ENCODE results near the gene PTEN.
"Not testable (repeated sequence)": the region's sequence is repeated elsewhere in the genome, so short reads cannot be mapped to it uniquely, and the experiment has no call there.

Gene PTEN

DNA sequence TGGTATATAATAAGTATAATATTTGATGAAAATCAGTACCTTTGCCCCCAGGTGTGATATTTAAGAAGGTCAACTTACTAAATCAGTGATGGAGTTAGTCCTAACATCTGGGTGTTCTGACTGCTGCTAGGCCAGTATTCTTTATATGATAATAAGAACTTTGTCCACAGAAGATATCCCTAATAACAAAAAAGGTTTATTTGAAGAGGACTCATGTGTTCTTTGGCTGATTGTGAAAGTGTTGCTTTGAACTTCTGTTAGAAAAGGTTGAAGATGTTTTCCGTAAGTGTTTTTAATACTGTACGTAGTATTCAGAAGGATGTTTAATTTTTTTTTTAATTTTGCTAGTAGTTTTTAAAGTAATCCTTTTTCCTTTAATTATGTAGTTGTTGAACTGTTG, 10.2 kb downstream of the PTEN start:
- DNase-seq, result no peak

DNA sequence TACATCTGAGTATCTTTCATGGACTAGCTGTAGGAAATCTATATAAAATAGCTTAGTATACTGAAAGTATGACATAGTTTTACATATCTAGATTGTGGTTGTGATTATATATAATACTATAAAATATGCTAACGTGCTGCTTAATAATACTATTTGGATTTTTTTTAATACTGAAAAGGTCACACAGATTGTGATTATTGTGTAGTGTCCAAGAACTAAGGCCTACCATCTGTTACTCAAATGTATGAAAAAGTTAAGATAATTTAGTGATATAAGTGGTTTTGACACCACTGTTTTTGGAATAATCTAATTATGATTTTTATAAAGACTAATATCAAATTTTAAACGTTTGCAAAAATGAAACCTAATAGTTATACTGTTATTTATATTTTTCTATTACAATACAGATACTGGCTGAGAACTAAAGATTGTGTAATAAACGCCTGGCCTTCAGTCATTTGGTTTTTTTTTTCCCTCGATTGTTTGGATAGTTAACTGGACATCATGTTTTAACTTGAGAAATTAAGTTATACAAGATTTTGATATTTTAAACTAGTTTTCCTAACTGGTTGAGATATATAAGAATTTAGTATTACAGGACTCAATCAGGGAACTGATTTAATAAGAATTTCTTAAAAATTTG, 12.6 kb downstream of the PTEN start:
- no peak for DNase-seq

DNA sequence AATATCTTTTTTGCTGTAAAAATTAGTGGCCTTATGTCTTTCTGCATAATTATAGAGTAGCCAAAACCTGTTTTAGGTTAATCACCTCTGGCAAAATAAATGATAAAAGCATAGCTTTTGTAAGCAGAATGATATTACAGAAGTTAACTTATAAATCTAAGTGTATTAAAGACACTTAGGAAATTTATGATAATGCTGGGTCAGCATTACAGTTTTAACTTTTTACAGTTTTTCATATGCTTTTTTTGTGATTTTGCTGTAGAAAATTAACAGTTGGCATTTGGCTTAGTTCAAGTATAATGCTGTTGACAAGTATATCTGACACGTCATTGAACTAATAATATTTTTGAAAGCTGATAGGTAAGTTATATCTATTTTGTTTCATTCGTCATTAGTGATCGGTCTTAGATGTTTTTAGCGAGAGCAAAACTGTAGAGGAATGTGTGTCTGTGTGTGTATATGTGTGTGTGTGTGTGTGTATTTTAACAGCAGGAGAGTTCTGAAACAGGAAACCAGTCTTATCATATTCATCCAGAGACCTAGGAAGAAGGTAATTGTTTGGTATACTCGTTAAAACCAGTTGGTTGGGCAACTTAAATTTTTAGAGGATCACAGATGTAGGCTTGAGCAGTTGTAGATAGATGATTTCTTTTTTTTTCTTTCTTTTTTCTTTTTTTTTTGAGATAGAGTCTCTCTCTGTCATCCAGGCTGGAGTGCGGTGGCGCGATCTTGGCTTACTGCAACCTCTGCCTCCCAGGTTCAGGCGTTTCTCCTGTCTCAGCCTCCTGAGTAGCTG, 15.4 kb downstream of the PTEN start:
- DNase-seq, result no peak

DNA sequence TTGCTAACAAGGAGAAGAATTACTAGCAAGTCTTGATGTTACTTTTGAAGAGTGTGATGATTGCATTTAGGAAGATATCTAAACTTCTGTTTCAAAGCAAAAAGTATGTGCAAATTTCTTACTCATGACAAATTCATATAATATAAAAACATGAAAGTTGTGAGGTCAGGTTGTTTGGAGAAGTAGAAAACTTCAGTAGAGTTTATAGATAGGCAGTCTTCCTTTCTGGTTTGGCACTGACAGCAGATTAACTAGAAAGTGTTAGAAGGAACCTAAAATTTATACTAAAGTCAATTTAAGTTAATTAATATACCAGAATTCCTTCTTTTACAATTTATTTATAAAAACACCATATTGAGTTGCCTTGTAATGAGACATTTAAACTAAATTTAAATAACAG, 16.9 kb downstream of the PTEN start:
- no peak for DNase-seq

DNA sequence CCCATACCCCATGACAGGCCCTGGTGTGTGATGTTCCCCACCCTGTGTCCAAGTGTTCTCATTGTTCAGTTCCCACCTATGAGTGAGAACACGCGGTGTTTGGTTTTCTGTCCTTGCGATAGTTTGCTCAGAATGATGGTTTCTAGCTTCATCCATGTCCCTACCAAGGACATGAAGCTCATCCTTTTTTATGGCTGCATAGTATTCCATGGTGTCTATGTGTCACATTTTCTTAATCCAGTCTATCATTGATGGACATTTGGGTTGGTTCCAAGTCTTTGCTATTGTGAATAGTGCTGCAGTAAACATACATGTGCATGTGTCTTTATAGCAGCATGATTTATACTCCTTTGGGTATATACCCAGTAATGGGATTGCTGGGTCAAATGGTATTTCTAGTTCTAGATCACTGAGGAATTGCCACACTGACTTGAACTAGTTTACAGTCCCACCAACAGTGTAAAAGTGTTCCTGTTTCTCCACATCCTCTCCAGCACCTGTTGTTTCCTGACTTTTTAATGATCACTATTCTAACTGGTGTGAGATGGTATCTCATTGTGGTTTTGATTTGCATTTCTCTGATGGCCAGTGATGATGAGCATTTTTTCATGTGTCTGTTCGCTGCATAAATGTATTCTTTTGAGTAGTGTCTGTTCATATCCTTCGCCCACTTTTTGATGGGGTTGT, 18.1 kb downstream of the PTEN start:
- not testable (repeated sequence) for DNase-seq

DNA sequence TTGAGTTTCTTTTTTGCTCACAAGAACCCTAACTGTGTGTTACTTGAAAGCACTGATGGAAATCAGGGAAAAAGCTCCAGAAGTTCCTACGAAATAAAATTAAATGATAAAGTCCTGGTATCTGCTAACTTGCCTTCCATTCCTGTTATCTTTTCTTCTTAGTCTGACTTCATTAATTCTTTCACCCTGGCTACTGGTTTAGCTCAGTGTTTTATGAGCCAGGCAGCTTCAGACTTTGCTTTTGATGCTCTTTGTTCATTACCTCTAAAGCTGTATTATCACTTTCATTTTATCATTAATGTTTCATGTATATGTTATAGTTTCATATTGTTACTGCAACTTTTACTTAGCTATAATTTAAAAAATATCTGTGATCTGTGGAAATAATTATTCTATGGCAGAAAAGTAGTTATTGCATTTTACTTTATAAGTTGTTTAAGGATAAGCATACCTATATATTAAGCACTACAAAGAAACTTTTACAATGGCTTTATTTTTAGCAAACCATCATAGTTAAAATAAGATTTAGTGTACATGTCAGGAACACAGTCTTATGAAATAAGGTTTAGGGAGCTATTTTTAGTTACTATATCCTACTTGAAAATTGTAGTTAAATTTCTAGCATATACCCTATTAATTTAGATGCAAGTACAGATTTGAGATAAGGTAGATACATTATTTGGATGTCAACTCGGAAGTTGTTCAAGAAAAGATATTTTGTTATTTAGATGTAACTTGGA, 19.3 kb downstream of the PTEN start:
- no peak for DNase-seq

DNA sequence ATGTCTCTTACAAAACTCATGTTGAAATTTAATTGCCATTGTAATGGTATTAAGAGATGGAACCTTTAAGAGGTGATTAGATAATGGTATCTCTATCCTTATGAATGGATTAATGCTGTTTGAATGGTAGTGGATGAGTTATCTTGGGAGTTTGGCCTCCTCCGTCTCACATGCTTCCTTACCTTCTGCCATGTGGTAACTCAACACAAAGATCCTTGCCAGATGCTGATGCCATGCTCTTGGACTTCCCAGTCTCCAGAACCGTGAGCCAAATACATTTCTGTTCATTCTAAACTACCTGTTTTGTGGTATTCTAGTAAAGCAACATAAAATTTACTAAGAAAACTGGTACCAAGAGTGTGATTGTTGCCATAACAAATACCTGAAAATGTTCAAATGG, 23.2 kb downstream of the PTEN start:
- no peak for DNase-seq

DNA sequence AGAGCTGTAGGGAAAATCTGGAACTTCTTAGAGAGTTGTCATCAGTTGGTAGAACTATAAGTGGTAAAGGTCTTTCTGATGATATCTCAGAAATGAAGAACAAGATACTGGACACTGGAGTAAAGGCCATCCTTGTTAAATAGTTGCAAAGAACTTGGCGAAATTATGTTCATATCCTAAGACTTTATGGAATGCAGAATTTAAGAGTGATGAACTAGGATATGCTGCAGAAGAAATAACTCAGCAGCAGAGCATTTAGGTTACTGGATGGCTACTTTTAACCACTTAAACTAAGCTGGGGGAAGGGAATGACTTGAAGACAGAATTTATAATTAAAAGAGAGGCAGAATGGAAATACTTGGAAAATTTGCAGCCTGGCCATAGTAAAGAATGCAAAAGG, 23.7 kb downstream of the PTEN start:
- DNase-seq, result no peak

DNA sequence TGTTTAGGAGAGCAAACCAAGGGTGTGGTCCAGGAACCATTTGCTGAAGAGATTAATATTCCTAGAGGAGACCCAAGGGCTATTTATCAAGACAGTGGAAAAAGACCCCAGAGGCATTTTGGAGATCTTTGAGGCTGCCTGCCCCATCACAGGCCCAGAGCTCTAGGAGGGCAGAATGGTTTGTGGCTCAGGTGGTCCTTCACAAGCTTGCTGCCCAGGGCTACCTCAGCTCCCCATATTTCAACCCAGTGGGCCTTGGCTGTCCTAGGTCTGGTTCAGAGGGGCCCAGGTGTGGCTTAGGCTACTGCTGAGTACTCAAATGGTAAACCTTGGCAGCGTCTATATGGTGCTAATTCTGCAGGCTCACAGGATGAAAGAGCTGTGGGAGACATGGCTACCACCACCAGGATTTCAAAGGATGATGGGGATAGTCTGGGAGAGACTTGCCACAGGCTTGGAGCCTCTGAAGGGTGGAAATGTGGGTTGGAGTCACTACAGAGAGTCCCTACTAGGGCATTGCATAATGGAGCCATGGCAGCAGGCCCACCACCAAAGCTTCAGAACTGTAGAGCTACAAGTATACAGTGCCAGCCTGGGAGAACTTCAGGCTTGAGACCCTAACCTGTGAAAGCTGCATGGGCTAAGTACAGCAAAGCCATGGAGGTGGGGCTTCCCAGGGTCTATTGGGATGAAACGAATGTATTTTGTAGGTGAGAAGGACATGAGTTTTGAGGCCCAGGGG, 24.3 kb downstream of the PTEN start:
- no peak for DNase-seq

DNA sequence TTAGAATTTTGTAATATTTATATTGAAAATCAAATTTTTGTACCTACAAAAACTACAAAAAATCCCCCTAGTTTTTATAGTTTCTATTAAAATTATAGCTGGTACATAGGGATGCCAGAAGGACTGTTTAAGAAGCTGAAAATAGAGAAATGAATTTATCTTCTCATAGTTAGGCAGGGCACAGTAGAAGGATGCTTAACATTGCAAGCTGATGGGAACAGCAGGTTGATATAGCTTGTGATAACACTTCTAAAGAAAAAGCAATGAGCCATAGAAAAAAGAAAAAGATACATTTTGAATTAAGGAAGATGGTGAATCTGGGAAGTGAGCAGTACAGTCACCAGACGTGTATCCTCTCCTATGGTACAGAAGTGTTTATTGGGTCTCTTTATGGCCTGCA, 32.0 kb downstream of the PTEN start:
- DNase-seq, result no peak

DNA sequence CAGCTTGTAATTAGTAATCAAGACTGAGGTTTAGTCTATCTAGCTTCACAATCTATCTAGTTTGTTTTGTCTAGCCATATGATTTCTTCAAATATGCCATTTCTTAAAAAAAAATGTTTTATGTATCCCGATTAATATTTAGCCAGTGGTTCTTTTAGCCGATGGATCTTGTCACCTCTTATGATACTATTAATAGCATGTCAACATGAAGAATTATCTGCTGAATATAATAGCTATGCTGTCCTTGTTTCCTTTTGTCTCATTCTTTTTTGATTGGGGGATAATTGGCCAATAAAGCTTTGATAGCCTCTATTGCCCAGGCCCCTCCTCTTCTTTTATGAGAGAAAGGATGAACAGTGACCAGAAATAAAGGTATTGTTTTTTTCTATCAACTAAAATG, 32.8 kb downstream of the PTEN start:
- no peak for DNase-seq

DNA sequence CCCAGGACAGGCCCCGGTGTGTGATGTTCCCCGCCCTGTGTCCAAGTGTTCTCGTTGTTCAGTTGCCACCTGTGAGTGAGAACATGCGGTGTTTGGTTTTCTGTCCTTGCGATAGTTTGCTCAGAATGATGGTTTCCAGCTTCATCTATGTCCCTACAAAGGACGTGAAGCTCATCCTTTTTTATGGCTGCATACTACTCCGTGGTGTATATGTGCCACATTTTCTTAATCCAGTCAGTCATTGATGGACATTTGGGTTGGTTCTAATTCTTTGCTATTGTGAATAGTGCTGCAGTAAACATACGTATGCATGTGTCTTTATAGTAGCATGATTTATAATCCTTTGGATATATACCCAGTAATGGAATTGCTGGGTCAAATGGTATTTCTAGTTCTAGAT, 34.5 kb downstream of the PTEN start:
- not testable (repeated sequence) for DNase-seq

DNA sequence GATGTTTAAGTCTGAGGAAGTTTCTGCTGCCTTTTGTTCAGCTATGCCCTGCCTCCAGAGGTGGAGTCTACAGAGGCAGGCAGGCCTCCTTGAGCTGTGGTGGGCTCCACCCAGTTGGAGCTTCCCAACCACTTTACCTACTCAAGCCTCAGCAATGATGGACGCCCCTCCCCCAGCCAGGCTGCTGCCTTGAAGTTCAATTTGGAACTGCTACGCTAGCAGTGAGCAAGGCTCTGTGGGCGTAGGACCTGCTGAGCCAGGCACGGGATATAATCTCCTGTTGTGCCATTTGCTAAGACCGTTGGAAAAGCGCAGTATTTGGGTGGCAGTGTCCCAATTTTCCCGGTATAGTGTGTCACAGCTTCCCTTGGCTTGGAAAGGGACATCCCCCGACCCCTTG, 40.0 kb downstream of the PTEN start:
- DNase-seq, result not testable (repeated sequence)

DNA sequence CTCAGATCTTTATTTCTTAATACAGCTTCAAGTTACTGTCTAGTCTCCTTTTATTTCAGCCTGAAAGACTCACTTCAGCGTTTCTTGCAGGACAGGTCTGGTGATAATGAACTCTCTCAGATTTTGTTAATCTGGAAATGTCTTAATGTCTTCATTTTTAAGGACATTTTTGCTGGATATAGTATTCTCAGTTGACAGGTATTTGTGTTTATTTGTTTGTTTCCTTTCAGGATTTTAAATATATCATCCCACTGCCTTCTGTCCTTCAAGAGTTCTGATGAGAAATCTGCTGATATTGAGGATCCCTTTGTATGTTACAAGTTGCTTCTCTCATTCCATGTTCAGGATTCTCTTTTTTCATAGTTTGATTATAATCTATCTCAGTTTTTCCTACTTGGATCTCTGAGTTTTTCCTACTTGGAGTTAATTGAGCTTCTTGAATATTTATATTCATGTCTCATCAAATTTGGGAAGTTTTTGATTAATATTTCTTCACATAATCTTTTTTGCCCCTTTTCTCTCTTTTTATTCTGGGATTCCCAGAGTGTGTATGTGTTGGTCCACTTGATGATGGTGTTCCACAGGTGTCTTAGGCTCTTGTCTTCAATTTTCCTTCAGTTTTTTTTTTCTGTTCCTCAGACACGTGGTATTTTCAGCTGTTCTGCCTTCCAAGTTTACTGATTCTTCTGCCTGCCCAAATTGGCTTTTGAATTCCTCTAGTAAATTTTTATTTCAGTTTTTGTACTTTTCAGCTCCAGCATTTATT, 49.9 kb downstream of the PTEN start:
- DNase-seq, result no peak

DNA sequence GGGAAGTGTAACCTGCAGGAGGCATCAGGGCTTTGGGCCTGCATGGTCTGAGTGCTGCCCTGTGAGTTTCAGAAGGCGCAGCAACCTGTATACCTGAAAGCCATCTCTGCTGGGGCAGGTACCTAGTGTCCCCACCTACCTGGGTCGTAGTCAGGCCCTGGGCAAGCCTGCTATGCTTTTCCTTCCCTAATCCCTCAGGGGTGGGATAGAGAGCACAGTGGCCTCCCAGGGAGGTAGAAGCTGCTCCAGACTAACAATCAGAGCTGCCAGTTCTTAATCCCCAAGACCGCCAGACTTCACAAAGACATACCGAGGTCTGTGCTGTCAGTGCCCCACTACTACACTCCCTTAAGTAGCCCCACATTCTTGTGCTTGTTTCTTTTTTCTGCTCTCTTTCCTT, 52.0 kb downstream of the PTEN start:
- no peak for DNase-seq

DNA sequence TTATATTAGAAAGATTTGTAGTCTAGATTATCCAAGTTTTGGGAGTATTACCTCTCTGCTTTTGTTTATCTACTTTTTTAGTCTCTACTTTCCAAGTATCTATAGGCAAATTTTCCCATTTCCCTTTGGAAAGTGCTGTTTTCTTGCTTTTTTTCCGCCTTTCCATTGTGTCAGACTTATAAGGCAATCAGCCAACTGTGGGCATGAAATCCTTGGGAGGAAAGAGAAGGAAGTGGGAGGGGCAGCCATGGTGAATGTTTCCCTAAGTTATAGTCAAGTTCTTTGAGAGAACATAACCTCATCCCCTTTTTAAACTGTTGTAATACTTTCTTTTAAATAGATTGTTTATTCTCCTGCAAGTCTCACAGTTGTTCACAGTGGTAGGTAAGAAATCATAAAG, 52.6 kb downstream of the PTEN start:
- DNase-seq, result no peak

DNA sequence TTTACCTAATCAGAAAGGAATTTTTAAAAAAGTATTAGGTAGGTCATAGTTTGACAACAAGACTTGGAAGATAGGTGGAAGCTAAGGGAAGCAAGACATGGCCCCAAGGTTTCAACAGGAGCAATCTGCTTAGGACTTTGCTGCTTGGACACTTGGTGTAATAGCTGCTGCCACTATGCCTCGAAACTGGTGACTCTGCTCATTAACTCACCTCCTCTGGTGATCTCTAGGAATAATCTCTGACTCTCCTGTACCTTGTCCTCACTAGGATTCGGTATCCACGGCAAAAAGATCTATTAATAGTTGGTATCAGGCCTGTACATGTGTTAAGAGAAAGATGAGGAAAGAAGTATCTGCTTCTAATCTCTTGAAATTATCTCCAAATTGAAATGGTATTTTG, 53.1 kb downstream of the PTEN start:
- no peak for DNase-seq

DNA sequence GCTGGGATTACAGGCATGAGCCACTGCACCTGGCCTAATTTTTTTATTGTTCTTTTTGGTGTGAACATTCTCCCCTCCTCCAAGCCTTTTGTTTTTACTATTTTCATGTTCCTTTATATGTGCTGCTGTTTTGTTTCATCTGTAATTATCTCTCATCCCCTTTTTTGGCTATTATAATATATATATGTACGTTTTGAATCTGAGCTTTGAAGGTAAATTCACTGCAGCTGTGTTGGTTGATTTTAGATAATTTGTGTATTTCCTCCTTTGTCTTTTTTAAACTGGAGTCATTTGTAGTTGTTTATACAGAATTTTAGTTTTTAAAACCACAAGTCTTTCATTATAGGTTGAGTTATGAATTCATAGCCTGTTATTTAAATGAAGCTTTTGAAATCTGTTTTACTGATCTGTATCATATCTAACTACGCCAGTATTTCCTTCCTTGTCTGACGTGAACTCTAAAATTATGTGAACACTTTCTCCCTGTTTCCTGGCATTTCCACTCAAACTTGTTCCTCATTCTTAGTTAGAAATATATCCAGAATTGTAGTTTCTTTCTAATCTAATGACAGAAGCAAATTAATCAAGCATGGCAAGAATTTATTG, 54.9 kb downstream of the PTEN start:
- DNase-seq, result no peak

DNA sequence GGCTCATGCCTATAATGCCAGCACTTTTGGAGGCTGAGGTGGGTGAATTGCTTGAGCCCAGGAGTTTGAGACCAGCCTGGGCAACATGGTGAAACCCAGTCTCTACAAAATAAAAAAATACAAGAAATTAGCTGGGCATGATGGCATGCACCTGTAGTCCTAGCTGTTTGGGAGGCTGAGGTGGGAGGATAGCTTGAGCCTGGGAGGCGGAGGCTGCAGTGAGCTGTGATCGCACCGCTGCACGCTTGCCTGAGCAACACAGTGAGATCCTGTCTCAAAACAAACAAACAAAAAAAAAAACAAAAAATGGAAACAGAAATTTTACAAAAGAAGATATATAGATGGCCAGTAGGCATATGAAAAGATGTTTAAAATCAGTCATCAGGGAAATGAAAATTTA, 57.1 kb downstream of the PTEN start:
- DNase-seq, result no peak

DNA sequence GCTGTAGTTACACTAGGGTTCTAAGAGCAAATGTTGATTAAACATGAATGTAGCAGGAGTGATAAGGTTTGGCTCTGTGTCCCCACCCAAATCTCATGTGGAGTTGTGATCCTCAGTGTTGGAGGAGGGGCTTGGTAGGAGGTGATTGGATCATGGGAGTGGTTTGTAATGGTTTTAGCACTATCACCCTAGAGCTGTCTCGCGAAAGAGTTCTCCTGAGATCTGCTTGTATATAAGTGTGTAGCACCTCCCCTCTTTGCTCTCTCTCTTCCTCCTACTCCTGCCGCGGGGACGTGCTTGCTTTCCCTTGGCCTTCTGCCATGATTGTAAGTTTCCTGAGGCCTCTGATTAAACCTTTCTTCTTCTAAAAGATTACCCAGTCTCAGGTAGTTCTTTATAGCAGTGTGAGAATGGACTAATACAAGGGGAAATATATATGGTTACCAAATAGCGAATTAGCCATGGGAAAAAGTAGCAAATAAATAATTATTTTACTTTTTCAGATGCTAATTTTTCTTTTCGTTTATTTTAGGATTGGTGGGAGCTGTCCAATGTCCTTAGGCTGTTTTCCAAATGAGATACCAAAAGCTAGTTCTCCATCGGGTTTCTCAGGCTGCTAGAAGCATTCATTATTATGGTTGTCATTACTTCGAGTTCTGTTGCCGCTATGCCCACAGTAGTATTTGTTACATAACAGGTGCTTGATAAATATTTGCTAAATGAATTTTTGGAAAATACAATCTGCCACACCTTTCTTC, 58.7 kb downstream of the PTEN start:
- no peak for DNase-seq

DNA sequence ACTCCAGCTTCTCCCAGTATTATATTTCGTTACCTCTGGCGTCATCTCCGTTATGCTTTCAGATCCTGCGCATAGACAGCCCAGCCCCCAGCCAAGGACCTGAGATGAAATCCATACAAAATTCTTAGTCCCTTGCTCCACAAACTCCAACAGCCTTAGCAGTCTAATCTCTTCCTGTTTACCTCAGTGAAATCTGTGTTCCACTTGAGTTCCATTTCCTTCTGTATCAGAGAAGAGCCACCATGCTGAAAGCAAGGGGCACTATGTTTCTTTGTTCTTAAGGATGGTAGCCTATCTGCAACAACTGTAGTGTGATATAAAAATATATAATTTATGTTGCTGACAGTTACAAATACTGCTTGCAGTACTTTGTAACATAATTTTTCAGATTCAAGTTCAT, 59.8 kb downstream of the PTEN start:
- no peak for DNase-seq
